ENCODE results near the gene TRPC3.

The TRPC3 gene

DNA sequence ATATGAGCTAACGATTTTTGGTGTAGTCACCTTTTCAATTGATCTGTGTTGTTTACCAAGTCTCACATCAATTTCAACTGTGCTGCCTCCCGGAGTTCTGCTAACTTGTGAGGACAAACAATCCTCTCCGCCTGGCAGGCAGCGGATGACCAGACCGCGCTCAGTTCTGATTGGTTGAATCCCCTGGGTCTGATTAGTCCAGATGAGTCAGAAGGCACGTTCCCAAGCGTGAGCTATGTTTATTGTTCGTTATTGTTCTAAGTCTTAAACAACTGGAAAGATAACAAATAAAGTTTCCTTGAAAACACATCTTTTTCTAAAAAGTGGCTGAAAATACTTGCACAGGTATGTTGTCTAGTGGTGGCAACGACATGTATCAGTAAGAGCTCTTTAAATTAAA is 37.9 kb upstream of the TRPC3 start:
- no peak for TF ChIP-seq CSDC2 (CRISPR knock-in tag; IDR thresholded peaks at IDR 0.05)
- TF ChIP-seq ZNF8 (CRISPR knock-in tag; IDR thresholded peaks at IDR 0.05), result no peak
- no peak for TF ChIP-seq TOX (CRISPR knock-in tag; IDR thresholded peaks at IDR 0.05; ENCODE audit: borderline replicate concordance)
- TF ChIP-seq GLIS3 (CRISPR knock-in tag; IDR thresholded peaks at IDR 0.05), result no peak
- TF ChIP-seq RARB (CRISPR knock-in tag; IDR thresholded peaks at IDR 0.05), result no peak
- TF ChIP-seq ZNF565 (CRISPR knock-in tag; conservative IDR thresholded peaks at IDR 0.05; ENCODE audit: low read depth), result no peak
- TF ChIP-seq BACH2 (CRISPR knock-in tag; IDR thresholded peaks at IDR 0.05; ENCODE audit: borderline replicate concordance), result no peak
- TF ChIP-seq POU6F1 (CRISPR knock-in tag; IDR thresholded peaks at IDR 0.05; ENCODE audit: borderline replicate concordance, low read depth), result no peak
- no peak for TF ChIP-seq TCF4 (CRISPR knock-in tag; IDR thresholded peaks at IDR 0.05; ENCODE audit: borderline replicate concordance)
- no peak for TF ChIP-seq CREB5 (CRISPR knock-in tag; IDR thresholded peaks at IDR 0.05; ENCODE audit: low read depth)
- TF ChIP-seq ISL1 (CRISPR knock-in tag; IDR thresholded peaks at IDR 0.05), result no peak
- no peak for TF ChIP-seq ESRRG (CRISPR knock-in tag; IDR thresholded peaks at IDR 0.05)
- TF ChIP-seq ZNF70 (CRISPR knock-in tag; IDR thresholded peaks at IDR 0.05), result no peak
- no peak for TF ChIP-seq PPARA (CRISPR knock-in tag; IDR thresholded peaks at IDR 0.05; ENCODE audit: borderline replicate concordance)
- no peak for TF ChIP-seq ZFP3 (CRISPR knock-in tag; IDR thresholded peaks at IDR 0.05)
- TF ChIP-seq OSR1 (CRISPR knock-in tag; IDR thresholded peaks at IDR 0.05), result no peak
- TF ChIP-seq, protein P1, sequence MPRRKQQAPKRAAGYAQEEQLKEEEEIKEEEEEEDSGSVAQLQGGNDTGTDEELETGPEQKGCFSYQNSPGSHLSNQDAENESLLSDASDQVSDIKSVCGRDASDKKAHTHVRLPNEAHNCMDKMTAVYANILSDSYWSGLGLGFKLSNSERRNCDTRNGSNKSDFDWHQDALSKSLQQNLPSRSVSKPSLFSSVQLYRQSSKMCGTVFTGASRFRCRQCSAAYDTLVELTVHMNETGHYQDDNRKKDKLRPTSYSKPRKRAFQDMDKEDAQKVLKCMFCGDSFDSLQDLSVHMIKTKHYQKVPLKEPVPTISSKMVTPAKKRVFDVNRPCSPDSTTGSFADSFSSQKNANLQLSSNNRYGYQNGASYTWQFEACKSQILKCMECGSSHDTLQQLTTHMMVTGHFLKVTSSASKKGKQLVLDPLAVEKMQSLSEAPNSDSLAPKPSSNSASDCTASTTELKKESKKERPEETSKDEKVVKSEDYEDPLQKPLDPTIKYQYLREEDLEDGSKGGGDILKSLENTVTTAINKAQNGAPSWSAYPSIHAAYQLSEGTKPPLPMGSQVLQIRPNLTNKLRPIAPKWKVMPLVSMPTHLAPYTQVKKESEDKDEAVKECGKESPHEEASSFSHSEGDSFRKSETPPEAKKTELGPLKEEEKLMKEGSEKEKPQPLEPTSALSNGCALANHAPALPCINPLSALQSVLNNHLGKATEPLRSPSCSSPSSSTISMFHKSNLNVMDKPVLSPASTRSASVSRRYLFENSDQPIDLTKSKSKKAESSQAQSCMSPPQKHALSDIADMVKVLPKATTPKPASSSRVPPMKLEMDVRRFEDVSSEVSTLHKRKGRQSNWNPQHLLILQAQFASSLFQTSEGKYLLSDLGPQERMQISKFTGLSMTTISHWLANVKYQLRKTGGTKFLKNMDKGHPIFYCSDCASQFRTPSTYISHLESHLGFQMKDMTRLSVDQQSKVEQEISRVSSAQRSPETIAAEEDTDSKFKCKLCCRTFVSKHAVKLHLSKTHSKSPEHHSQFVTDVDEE (CRISPR knock-in tag; IDR thresholded peaks at IDR 0.05), result no peak
- TF ChIP-seq, protein P2, sequence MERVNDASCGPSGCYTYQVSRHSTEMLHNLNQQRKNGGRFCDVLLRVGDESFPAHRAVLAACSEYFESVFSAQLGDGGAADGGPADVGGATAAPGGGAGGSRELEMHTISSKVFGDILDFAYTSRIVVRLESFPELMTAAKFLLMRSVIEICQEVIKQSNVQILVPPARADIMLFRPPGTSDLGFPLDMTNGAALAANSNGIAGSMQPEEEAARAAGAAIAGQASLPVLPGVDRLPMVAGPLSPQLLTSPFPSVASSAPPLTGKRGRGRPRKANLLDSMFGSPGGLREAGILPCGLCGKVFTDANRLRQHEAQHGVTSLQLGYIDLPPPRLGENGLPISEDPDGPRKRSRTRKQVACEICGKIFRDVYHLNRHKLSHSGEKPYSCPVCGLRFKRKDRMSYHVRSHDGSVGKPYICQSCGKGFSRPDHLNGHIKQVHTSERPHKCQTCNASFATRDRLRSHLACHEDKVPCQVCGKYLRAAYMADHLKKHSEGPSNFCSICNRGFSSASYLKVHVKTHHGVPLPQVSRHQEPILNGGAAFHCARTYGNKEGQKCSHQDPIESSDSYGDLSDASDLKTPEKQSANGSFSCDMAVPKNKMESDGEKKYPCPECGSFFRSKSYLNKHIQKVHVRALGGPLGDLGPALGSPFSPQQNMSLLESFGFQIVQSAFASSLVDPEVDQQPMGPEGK (CRISPR knock-in tag; IDR thresholded peaks at IDR 0.05; ENCODE audit: borderline replicate concordance), result no peak
- peak; percentile 44; the same call in 1 of the 3 replicates for ATAC-seq

GRCh38 chr4:121988950-121989349 is 37.1 kb upstream of the TRPC3 start:
- TF ChIP-seq, protein P3, sequence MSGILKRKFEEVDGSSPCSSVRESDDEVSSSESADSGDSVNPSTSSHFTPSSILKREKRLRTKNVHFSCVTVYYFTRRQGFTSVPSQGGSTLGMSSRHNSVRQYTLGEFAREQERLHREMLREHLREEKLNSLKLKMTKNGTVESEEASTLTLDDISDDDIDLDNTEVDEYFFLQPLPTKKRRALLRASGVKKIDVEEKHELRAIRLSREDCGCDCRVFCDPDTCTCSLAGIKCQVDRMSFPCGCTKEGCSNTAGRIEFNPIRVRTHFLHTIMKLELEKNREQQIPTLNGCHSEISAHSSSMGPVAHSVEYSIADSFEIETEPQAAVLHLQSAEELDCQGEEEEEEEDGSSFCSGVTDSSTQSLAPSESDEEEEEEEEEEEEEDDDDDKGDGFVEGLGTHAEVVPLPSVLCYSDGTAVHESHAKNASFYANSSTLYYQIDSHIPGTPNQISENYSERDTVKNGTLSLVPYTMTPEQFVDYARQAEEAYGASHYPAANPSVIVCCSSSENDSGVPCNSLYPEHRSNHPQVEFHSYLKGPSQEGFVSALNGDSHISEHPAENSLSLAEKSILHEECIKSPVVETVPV (CRISPR knock-in tag; IDR thresholded peaks at IDR 0.05), result no peak
- TF ChIP-seq BACH2 (CRISPR knock-in tag; IDR thresholded peaks at IDR 0.05; ENCODE audit: borderline replicate concordance) (no peak), PPARA (CRISPR knock-in tag; IDR thresholded peaks at IDR 0.05; ENCODE audit: borderline replicate concordance) (no peak), ZFP30 (CRISPR knock-in tag; IDR thresholded peaks at IDR 0.05) (no peak), OSR1 (CRISPR knock-in tag; IDR thresholded peaks at IDR 0.05) (no peak), CREB5 (CRISPR knock-in tag; IDR thresholded peaks at IDR 0.05; ENCODE audit: low read depth) (no peak), ZNF70 (CRISPR knock-in tag; IDR thresholded peaks at IDR 0.05) (no peak), RARB (CRISPR knock-in tag; IDR thresholded peaks at IDR 0.05) (no peak), ZNF565 (CRISPR knock-in tag; conservative IDR thresholded peaks at IDR 0.05; ENCODE audit: low read depth) (no peak), CSDC2 (CRISPR knock-in tag; IDR thresholded peaks at IDR 0.05) (no peak), GLIS3 (CRISPR knock-in tag; IDR thresholded peaks at IDR 0.05) (no peak), ESRRG (CRISPR knock-in tag; IDR thresholded peaks at IDR 0.05) (no peak), TOX (CRISPR knock-in tag; IDR thresholded peaks at IDR 0.05; ENCODE audit: borderline replicate concordance) (no peak), ISL1 (CRISPR knock-in tag; IDR thresholded peaks at IDR 0.05) (no peak), ZC3H10 (CRISPR knock-in tag; IDR thresholded peaks at IDR 0.05) (no peak), ZNF8 (CRISPR knock-in tag; IDR thresholded peaks at IDR 0.05) (no peak), SNAI2 (CRISPR knock-in tag; IDR thresholded peaks at IDR 0.05) (no peak), TCF4 (CRISPR knock-in tag; IDR thresholded peaks at IDR 0.05; ENCODE audit: borderline replicate concordance) (no peak)
- TF ChIP-seq, protein P2 (CRISPR knock-in tag; IDR thresholded peaks at IDR 0.05; ENCODE audit: borderline replicate concordance), result no peak
- no peak for ATAC-seq

All from SK-N-SH treated with all-trans-retinoic acid at 6 μM for 48 hours (cell line).